B cell (primary cell): Measurements from ENCODE around the gene DMXL1.

Experiments used
- EZH2 ChIP-seq: IDR thresholded peaks from 2 replicates; pipeline ENCODE4 v1.6.1; 2012; ENCODE audit warnings: borderline replicate concordance, low read depth, mild to moderate bottlenecking, moderate library complexity, low read length; ENCODE audit not compliant: insufficient read depth, poor library complexity, severe bottlenecking
- TF ChIP-seq, protein P1 (sequence below): fragments of 200-600 bp; IDR thresholded peaks from one replicate; pipeline ENCODE4 v1.8.0; 2022; ENCODE audit warnings: antibody characterized with exemption, mild to moderate bottlenecking

DNA sequence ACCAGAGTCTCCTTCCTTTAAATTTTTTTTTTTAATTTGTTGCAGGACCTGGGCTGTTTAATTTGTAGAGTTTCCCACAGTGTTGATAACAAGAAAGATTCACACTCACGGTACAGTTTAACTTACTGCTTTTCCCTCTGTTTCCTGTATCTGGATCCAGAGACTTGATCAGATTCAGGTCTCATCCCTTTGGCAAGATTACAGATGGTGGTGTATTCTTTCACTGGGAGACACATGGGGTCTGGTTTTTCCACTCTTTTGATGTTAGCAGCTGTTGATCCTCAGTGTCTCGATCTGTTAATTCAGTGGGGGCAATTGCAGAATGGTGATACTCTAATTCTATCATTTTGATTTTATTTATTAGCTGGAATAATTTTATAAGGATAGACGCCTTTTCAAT is 209.5 kb downstream of the DMXL1 start:
- TF ChIP-seq, protein P1, sequence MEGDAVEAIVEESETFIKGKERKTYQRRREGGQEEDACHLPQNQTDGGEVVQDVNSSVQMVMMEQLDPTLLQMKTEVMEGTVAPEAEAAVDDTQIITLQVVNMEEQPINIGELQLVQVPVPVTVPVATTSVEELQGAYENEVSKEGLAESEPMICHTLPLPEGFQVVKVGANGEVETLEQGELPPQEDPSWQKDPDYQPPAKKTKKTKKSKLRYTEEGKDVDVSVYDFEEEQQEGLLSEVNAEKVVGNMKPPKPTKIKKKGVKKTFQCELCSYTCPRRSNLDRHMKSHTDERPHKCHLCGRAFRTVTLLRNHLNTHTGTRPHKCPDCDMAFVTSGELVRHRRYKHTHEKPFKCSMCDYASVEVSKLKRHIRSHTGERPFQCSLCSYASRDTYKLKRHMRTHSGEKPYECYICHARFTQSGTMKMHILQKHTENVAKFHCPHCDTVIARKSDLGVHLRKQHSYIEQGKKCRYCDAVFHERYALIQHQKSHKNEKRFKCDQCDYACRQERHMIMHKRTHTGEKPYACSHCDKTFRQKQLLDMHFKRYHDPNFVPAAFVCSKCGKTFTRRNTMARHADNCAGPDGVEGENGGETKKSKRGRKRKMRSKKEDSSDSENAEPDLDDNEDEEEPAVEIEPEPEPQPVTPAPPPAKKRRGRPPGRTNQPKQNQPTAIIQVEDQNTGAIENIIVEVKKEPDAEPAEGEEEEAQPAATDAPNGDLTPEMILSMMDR, result no peak
- TF ChIP-seq EZH2, result no peak
